Keratinocyte (primary cell): ENCODE data around the gene OTUD5.

Experiments used
- CTCF ChIP-seq, 3 experiments: IDR thresholded peaks in 1 of 3; conservative IDR thresholded peaks in 1 of 3; optimal IDR thresholded peaks in 1 of 3; 2 replicates in 2 of 3; 3 replicates in 1 of 3; pipeline versions ENCODE3 to v1.5.1; 2011; ENCODE audit warnings: low read length in 3 of 3, mild to moderate bottlenecking in 3 of 3, moderate library complexity in 2 of 3, control low read depth in 1 of 3, inconsistent platforms in 1 of 3; ENCODE audit not compliant: insufficient read depth in 2 of 3; ENCODE audit errors: extremely low read depth in 1 of 3
- EZH2 ChIP-seq: IDR thresholded peaks from one replicate; pipeline ENCODE4 v1.6.1; 2012; ENCODE audit warnings: inconsistent platforms, mild to moderate bottlenecking, low read length, moderate library complexity

DNA sequence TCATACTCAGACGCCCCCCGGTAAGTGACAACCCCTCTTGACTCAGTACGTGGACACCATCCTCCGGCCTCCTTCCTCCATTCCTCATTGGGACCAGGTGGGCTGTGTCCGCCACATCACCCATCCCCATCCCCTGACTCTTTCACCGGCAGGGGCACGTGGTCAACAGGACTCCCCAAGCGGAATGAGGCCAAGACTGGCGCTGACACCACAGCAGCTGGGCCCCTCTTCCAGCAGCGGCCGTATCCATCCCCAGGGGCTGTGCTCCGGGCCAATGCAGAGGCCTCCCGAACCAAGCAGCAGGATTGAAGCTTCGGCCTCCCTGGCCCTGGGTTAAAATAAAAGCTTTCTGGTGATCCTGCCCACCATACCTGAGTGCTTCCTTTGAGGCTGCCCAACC lies 54.6 kb downstream of the OTUD5 start:
- TF ChIP-seq CTCF (optimal IDR thresholded peaks at IDR 0.05 in 1 of 3, IDR thresholded peaks at IDR 0.05 in 1 of 3, conservative IDR thresholded peaks at IDR 0.05 in 1 of 3; ENCODE audit: extremely low read depth in 1 of 3, insufficient read depth in 2 of 3, low read length in 3 of 3) (no peak), EZH2 (no peak)
